Measurements from ENCODE around the gene SRF. TPM values are rescaled to one million over a fixed set of nuclear protein-coding genes. Genes with fewer than 3 reads are reported as not detected.

The SRF gene
- total RNA-seq, 2 donors from 2014 or later = 40.5 to 56.3 TPM

DNA sequence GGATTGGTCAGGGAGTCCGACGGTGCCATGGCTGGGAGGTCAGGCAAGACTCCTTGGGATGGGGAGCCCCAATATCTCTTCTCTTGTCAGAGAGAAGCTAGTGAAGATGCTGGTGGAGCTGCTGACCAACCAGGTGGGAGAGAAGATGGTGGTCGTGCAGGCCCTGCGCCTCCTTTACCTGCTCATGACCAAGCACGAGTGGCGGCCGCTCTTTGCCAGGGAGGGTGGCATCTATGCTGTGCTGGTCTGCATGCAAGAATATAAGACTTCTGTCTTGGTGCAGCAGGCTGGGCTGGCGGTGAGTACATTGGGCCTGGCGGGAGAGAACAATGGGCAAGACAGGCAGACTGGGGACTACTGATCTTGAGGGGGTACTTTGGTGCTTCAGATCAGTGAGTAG is 21.8 kb downstream of the SRF start:
- 88% methylated on average over 9 of the region's 9 CpGs for WGBS
- Histone ChIP-seq H3K9me3 (no peaks in the 10 kb centered on the region), H3K4me3 (no peak overlapping the region), H3K27ac (no peak overlapping the region), H3K4me1 (replicated peaks) (no peaks in the 10 kb centered on the region), H3K36me3 (peaks cover 0 to 6% of the 10 kb centered on the region in 2 donors), H3K27me3 (replicated peaks; ENCODE audit: insufficient read depth) (no peaks in the 10 kb centered on the region)
- TF ChIP-seq, protein P1, sequence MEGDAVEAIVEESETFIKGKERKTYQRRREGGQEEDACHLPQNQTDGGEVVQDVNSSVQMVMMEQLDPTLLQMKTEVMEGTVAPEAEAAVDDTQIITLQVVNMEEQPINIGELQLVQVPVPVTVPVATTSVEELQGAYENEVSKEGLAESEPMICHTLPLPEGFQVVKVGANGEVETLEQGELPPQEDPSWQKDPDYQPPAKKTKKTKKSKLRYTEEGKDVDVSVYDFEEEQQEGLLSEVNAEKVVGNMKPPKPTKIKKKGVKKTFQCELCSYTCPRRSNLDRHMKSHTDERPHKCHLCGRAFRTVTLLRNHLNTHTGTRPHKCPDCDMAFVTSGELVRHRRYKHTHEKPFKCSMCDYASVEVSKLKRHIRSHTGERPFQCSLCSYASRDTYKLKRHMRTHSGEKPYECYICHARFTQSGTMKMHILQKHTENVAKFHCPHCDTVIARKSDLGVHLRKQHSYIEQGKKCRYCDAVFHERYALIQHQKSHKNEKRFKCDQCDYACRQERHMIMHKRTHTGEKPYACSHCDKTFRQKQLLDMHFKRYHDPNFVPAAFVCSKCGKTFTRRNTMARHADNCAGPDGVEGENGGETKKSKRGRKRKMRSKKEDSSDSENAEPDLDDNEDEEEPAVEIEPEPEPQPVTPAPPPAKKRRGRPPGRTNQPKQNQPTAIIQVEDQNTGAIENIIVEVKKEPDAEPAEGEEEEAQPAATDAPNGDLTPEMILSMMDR (IDR thresholded peaks at IDR 0.05) = no peak
- TF ChIP-seq POLR2A (IDR thresholded peaks at IDR 0.05) = no peak
- TF ChIP-seq POLR2AphosphoS5 (IDR thresholded peaks at IDR 0.05) = no peak
- intact Hi-C loops (cut with DNase I) = no loop called here
- DNase-seq (ENCODE audit: low spot score) = no peak

DNA sequence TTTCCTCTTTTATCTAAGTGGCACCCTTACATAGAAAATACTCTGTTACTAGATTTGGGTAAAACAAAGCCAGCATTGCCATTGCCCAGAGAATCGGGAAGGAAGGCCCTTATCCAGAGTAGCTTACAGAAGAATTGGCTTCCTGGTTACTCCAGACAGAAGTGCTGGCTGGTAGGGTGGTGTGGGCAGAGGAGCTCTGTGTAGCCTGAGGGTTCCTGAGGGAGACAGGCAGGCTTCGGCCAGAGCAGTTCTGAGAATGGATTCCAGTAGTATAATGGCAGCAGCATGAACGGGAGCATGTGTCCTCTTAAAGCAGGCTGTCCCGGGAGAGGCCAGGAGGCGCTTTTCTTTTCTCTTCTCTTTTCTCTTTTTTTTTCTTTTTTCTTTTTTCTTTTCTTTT is 22.9 kb downstream of the SRF start:
- no peak overlapping the region for H3K27ac ChIP-seq
- TF ChIP-seq POLR2AphosphoS5 (IDR thresholded peaks at IDR 0.05) (no peak), POLR2A (IDR thresholded peaks at IDR 0.05) (no peak)
- TF ChIP-seq, protein P1 (IDR thresholded peaks at IDR 0.05) = no peak
- H3K36me3 ChIP-seq = peaks cover 0 to 7% of the 10 kb centered on the region in 2 donors
- H3K27me3 ChIP-seq (replicated peaks; ENCODE audit: insufficient read depth) = no peaks in the 10 kb centered on the region
- no peaks in the 10 kb centered on the region for H3K4me1 ChIP-seq (replicated peaks)
- no peaks in the 10 kb centered on the region for H3K9me3 ChIP-seq
- no peak for DNase-seq (ENCODE audit: low spot score)
- no peak overlapping the region for H3K4me3 ChIP-seq
- intact Hi-C loops (cut with DNase I) = no loop called here
- 92% methylated on average over 5 of the region's 5 CpGs for WGBS

GRCh38 chr6:43196337-43196736 is 25.3 kb downstream of the SRF start:
- peaks cover 0 to 7% of the 10 kb centered on the region in 2 donors for H3K36me3 ChIP-seq

DNA sequence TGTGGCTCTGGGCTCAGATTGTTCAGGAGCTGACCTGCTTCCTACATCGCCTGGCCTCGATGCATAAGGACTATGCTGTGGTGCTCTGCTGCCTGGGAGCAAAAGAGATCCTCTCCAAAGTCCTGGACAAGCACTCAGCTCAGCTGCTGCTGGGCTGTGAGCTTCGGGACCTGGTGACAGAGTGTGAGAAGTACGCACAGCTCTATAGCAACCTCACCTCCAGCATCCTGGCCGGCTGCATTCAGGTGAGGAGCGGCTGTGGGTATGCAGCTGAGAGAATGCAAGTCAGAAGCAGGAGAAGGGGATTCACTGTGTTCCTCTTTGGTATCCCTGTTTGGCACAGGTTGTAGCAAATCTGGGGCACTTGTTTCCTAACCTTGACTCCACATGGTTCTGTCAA is 28.8 kb downstream of the SRF start:
- Histone ChIP-seq H3K4me3 (no peak overlapping the region), H3K36me3 (peaks cover 0 to 7% of the 10 kb centered on the region in 2 donors), H3K27me3 (replicated peaks; ENCODE audit: insufficient read depth) (no peaks in the 10 kb centered on the region), H3K4me1 (replicated peaks) (no peaks in the 10 kb centered on the region), H3K27ac (no peak overlapping the region), H3K9me3 (no peaks in the 10 kb centered on the region)
- 86% methylated on average over 6 of the region's 6 CpGs for WGBS
- no peak for DNase-seq (ENCODE audit: low spot score)
- intact Hi-C loops (cut with DNase I) = no loop called here
- TF ChIP-seq, protein P1 (IDR thresholded peaks at IDR 0.05) = no peak
- TF ChIP-seq POLR2A (IDR thresholded peaks at IDR 0.05) (no peak), POLR2AphosphoS5 (IDR thresholded peaks at IDR 0.05) (no peak)

More at GRCh38 chr6:43196337-43196736, 25.3 kb downstream of the SRF start:
- Histone ChIP-seq H3K27me3 (replicated peaks; ENCODE audit: insufficient read depth) (no peaks in the 10 kb centered on the region), H3K9me3 (no peaks in the 10 kb centered on the region), H3K4me3 (no peak overlapping the region), H3K27ac (no peak overlapping the region), H3K4me1 (replicated peaks) (no peaks in the 10 kb centered on the region)
- TF ChIP-seq POLR2A (IDR thresholded peaks at IDR 0.05) (no peak), POLR2AphosphoS5 (IDR thresholded peaks at IDR 0.05) (no peak)
- TF ChIP-seq, protein P1 (IDR thresholded peaks at IDR 0.05) = no peak
- DNase-seq (ENCODE audit: low spot score) = no peak
- WGBS = 85% methylated on average over 5 of the region's 5 CpGs
- intact Hi-C loops (cut with DNase I) = no loop called here

- Histone ChIP-seq H3K4me1 (replicated peaks) (no peaks in the 10 kb centered on the region), H3K36me3 (peaks cover 0 to 7% of the 10 kb centered on the region in 2 donors), H3K27me3 (replicated peaks; ENCODE audit: insufficient read depth) (no peaks in the 10 kb centered on the region), H3K27ac (no peak overlapping the region), H3K9me3 (no peaks in the 10 kb centered on the region), H3K4me3 (no peak overlapping the region)
- intact Hi-C loops (cut with DNase I) = no loop called here
- TF ChIP-seq POLR2AphosphoS5 (IDR thresholded peaks at IDR 0.05) = no peak
- TF ChIP-seq, protein P1 (IDR thresholded peaks at IDR 0.05) = no peak
- no peak for TF ChIP-seq POLR2A (IDR thresholded peaks at IDR 0.05)
- 94% methylated on average over 6 of the region's 6 CpGs for WGBS
- no peak for DNase-seq (ENCODE audit: low spot score)
Observed at GRCh38 chr6:43200541-43200940, 29.5 kb downstream of the SRF start.

Measured in prostate gland (tissue), 2 donors.